RKO (cell line): Measurements from ENCODE around the gene SEC22A.

Experiments used
- DNase-seq: peaks from one replicate; pipeline ENCODE4 v3.0.0-alpha.2; 2016; ENCODE audit warnings: low spot score

The SEC22A gene, protein sequence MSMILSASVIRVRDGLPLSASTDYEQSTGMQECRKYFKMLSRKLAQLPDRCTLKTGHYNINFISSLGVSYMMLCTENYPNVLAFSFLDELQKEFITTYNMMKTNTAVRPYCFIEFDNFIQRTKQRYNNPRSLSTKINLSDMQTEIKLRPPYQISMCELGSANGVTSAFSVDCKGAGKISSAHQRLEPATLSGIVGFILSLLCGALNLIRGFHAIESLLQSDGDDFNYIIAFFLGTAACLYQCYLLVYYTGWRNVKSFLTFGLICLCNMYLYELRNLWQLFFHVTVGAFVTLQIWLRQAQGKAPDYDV

DNA sequence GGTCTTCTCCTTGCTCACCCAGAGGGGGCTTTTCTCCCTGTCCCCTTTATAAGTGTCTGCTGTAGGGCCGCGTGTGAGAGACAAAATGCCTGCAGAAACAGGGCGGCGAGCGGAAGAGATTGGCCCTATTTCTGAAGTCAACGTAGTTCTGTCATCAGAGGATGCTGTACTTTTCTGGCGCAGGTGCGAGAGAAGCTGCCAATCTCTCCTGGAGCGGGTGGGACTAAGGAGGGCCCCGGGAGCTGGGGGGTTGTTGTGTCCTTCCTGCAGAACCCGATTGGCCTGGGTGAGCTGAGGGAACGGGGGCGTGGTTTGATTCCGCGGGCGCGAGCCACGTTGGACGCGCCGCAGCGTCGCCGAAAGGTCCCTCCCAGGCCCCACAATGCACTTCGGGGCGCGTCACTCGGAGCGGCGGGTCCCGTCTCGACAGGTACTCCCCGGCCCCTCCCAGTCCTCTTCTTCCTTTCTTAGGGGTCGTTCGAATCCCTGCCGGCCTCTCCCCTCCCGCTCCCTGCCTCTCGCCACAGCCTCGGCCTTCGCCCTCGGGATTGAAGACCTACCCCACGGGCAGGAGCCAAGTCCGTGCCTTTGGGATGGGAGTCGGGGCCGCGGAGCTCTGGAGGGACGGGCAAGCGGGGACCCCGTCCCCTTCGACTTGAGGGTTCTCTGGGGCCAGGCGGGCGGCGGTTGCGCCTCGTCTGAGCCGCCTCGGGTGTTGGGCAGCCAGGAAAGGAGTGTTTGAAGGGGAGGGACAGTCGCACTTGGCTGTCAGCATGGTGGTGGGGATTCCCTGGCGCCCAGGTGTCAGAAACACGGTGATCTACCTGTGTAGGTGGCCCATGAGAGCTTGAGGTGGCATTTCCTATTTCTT is at the start of gene SEC22A:
SEC22A (plus strand) TSS at position 387 of the 871 bp plus-strand sequence. CDS start 7,275 bp downstream, outside the sequence.
- DNase-seq = peak; percentile 95

DNA sequence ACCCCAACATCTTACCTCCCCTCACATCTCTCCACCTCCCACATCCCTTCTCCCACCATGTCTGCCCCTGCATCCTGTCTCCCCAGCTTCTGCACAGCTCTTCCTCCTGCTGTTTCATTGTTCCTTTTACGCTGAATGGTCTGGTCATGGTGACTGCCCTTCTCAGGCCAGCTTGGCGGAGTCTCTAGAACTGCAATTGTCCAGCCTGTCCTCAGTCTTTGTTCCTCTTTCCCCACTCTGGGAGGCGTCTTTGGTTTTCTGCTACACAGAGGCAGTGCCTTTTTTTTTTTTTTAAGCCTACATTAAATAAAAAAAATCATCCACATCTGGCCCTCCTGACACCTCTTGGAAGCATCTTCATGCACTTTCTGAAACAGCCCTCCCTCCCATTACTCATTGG is 49.1 kb upstream of the SEC22A start:
- no peak for DNase-seq

DNA sequence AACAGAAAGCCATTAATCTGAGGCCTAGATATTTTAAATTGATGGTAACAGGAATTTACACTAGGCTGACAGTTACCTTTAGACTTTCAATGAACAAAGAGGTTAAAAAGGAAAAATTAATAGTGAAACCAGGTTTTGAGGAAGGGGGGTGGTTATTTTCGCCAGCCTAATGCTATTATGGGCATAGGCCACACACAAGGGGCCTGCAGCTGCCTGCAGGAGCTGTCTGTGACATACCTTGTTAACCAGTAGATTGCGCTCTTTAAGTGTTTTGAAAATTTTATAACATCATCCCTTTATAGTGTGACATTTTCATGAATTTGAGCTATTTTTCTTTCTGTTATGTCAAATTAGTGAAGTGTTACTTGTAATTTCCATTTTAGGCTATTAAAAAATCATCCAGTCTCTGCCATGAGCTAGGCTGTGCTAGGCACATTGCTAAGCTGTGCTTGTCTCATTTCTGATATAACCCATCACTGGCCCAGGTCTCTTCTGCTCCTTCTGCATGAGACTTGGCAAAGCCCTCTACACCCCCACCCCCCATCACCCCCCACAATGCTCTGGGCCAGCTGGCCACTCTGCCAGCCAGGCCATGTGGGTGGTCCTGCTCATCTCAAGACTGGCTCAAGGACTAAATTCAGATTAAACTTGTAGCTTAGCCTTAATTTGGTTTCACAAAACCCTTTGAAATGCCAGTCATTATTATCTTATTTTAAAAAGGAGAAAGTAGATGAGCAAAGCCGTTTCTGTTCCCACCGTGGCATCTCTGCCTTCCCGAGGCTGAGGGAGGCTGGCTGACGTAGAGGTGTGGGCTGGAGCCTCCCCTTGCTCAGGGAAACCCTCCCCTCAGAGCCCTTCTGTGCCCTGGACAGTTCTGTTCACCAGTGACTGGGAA is 48.4 kb upstream of the SEC22A start:
- DNase-seq = no peak

DNA sequence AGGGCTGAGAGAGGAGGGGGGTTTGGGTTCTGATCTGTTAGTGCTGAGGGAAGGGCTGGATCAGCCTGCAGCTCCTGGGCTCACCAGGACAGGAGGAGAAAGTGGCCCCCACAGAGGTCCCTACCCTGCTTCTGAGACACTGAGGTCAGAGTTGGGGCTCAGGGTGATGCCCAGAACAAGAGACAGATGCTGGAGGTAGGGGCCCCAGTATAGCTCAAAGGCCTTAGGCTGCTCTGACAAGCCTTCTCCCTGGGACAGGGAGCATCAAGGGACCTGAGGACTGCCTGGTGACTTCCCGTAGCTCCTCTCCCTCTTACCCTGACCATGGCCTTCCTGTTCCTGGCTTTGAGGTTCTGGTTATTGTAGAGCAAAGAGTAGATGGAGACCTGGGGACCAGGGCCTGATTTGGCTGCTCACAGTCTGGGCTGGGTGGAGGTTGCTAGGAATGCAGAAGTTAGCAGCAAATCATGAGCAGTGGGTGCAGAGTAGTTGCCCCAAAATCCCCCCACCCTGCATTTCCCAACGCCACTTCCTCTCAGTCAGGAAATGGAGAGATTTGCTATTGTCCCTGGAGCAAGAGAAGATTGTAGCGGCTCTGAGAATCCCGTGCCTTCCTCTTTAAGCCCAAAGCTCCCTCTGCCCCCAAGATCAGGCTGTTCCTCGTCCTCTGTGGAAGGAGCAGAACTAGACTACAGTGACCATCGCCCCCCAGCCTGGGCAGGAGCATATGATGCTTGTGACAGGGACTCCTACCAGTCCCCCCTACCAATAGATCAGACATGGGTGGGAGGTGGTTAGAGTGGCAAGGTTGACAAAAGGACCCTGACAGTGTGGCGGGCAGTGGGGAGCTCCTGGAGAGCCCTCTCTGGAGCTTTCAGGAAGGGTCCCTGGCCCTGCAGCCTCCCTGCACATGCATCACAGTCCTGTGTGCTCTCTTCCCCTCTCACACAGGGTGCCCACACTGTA is 47.4 kb upstream of the SEC22A start:
- DNase-seq = no peak

DNA sequence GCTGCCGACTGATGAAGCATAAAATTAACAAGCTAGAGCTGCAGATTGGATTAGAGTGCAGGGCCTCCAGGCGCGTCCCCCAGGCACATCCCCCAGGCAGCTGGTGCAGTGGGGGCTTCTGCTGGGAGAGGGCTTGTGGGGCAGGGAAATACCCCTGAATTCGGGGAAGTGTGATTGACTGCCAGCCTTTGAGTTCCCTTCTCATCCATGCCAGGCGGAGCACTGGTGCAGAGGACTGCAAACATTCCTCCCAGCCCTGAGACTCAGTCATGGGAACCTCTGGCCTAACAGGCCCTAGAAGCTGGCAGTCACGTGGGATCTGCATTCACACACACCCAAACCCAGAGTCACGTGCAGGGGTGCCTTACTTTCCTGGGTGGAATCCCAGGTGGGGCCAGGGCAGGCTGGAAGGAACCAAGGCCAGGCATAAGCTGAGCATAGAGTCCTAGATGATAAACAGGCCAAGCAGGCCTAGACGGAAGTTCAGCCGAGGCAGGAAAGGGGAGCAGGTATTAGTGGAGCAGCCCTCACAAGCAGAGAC is 46.2 kb upstream of the SEC22A start:
- no peak for DNase-seq

DNA sequence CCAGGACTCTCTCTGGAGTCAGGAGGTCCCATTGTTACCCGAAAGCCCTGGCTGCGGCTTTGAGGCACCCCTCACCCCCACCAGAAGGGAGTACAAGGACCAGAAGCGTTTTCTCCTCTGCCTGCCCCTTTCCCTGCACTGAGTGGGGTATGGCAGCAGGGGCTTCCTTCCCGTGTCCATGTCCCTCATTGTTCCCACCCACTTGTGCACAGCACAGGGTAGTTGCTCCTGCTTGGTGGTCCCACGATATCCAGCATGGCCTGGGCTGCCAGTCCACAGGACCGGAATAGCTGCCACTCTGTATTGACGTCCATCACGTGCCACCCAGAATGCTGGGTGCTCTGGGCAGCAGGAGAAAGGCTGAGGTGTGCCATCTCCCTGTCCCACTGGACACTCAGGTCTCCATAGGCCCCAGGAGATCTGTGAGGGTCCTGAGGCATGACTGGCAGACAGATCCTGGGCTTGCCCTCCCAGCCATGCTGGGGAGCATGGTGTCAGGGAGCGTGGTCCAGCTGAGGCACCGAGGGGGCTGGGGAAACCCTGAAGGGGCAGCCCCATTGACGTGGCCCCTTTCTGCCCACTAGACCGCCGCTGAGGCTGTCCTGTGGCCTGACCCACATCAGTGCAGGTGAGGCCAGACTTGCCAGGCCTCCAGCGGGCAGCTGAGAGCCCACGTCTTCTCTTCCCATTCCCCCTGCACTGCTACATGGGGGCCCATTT is 45.3 kb upstream of the SEC22A start:
- no peak for DNase-seq

DNA sequence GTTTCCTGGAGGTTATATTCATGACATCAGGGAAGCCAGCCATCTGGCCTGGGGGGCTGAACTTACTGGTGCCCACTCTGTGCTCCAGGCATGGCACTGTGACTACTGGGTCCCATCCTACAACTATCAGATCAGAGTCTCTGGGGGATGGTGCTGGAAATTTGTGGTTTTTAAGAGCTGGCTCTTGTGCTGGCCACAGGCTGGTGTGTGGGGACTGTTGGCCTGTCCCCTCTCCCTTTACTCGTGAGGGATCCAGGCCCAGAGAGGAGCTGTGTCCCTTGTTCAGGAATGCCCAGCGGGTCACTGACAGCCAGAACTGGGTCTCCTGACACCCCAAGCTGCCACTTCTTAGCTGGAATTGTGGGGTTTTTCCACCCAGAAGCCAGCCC is 44.5 kb upstream of the SEC22A start:
- DNase-seq = no peak

DNA sequence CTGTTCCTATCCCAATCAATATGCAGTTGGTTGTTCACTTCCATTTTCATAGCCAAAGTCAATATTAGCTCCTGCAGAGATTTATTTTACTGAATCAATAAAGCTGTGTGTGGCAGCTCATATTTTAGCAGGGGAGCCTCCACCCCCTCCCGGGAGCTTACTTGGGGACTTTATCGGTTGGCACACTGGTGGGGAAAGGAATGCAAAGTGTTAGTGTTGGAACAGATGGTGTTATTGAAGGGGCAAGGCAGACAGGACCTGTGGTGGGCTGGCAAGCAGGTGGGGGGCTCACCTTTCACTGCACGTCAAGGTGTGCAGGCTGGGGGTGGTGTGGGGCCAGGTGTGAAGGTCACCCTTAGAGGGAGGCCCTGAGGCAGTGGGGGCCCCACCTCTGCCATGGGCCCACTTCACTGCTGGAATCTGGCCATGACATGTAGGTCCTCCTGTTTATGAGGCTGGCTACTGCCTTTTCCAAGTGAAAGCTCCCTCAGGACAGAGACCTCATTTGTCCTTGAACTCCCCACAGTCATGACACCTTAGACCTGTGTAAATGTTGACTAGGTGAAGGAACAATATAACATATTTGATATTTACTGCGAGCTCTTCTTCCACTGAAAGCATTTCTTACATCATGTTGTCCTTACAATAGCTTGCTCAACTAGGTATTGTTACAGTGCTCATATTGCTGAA is 44.0 kb upstream of the SEC22A start:
- no peak for DNase-seq

DNA sequence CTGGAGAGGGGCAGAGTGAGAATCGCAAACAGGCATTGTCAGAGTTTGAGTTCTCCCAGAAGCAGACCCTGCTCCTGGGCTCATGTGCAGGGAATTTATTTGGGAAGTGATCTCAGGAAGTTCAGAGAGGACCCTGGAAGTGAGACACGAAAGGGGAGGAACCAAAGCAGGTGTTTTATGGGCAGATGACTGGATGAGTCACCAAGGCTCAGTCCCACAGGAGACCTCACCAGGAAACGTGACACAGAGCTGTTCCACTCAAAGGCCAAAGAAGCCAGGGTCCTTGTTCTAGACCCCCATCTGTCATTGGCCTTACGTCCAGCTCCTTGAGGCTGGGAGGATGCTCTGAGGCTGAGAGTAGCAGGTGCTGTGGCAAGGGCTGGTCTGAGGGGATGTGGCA is 43.4 kb upstream of the SEC22A start:
- no peak for DNase-seq

DNA sequence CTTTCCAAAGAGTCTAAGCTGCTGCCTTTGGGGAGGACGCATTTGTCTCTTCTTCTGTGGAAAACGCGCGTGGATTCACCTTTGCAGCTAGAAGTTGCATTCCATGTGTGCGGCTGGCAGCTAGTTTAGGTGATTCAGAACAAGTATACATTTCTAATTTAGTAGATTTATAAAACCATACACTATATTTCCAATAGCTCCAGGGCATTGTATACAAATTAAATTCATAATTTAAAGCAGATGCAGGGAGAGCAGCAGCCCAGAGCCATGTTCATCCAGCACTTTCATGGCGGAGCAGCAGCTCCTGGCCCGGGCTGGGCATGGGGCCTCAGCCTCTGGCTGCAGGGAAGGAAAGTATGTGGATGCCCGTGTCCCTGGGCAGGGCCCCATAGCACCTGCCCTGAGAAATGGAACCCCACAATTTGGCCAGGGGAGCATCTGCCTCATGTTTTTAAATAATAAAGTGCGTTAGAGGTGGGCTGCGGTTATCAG is 42.8 kb upstream of the SEC22A start:
- no peak for DNase-seq

DNA sequence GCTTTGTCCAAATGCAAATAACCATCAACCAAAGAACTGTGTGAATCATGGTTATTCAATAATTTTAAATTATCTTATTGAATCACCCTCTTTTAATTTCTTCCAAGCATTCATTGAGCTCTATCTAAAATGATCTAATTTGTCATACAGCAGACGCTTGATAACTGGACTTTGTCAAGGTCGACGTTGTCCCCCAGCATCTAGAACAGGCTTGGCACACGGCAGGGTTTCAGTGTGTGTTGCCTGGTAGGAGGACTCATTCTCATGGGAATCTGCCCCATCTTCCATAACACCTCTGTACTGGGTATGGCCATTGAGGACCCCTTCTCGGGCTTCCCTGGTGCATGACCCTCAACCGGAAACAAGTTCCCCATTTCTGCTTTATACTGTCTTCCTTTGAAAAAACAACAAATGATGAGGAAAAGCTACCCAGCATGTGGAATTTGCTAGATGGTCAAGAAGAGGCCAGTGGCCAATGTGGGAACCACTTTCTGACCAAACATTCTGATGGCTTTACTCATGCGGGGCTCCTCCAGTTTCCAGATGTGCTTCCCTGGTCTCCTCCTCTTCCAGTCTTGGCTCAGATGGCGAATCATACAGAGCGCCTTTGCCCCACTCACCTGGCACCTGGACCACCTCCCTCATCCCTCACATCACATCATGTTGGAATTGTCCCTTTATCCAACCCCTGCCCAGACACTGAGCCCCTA is 41.7 kb upstream of the SEC22A start:
- no peak for DNase-seq

DNA sequence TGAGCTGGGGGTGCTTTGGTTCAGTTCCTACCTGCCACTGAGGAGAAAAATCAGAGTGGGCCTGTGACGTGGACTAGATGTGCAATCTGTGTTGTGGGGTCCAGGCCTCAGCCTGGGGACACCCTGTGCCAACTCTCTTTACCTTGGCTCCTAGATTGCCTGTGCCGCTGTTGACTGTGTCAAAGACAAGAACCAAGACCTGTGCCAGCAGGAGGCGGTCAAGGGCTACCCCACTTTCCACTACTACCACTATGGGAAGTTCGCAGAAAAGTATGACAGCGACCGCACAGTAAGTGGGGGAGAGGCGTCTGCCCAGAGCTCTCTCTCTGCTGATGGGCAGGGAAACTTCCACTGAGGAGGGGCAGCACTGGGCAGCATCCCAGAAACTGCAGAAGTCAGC is 40.6 kb upstream of the SEC22A start:
- no peak for DNase-seq

DNA sequence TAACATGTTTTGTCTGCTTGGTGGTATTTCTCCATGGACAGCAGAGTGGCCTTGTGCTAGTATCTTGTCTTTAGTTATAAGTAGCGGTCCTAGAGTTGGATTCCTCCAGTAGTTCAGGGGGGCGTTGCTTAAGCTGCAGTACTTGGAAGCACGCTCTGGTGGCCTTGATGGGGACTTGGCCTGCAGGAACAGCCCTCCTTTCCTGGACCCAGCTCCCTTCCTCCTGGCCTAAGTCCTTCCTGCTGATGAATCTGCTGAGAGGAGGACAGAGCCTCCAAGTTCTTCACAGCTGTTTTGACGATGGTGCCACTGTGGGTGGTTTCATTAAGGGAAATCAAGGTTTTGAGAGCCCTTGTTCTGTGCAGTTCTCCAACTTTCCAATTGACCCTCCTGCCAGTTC is 38.6 kb upstream of the SEC22A start:
- no peak for DNase-seq

DNA sequence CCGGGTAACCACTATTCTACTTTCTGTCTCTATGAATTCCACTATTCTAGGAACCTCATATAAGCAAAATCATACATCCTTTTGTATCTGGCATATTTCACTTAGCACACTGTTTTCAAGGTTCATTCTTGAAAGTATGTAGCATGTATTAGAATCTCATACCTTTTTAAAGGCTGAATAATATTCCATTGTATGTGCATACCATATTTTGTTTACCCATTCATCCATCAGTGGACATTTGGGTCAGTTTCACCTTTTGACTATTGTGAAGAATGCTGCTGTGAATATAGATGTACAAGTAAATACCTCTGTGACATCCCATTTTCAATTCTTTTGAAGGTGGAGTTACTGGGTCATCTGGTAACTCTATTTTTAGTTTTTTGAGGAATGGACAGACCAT is 36.6 kb upstream of the SEC22A start:
- no peak for DNase-seq

DNA sequence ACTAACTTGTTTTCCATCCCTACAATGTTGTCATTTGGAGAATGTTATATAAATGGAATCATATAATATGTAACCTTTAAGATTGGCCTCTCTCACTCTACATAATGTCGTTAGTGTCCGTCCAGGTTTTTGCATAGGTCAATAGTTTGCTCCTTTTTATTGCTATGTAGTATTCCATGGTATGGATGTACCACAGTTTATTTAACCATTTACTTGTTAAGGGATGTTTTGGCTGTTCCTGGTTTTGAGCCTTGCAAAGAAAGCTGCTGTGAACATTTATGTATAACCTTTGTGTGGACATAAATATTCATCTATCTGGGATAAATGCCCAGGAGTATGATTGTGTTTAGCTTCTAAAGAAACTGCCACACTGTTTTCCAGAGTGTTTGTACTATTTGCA is 34.1 kb upstream of the SEC22A start:
- no peak for DNase-seq

DNA sequence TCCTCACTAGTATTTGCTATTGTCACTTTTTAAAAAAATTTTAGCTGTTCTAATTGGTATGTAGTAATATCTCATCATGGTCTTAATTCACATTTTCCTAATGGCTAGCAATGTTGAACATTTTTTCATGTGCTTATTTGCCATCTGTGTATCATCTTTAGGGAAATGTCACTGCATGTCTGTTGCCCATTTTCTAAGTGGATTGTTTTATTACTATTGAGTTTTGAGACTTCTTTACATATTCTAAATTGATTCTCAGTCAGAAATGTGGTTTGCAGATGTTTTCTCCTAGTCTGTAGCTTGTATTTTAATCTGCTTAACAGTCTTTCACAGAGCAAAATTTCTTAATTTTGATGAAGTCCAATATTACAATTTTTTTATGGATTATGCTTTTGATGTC is 33.6 kb upstream of the SEC22A start:
- DNase-seq = no peak

DNA sequence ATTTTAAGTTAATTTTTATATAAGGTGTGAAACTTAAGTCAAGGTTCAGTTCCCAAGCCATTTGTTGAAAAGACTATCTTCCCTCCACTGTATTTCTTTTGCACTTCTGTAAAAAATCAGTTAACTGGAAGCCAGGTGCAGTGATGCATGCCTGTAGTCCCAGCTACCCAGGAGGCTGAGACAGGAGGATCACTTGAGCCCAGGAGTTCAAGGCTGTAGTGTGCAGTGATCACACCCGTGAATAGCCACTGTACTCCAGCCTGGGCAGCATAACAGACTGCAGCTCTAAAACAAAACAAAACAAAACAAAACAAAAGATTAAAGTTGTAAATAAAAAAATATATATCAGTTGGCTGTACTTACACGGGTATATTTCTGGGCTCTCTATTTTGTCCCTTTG is 33.1 kb upstream of the SEC22A start:
- DNase-seq = no peak

DNA sequence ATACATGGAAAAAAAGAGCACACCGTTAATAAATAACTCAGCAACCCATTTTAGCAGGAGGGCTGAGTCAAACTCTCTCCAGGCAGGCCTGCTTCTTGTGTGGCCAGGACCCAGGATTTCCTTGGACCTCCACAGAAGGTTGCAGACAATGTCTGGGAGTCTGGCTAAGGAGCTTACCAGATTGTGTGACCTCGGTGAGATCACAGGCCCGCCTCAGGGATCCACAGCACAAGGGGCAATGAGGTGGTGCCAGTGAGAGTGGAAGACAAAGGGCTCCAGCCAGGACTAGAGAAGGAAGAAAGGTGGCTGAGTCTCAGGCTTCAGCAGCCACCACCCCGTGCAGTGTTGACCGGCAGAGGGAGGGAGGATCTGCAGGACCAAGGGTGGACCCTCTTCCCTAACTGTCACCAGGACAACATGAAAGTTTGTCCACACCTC is 32.2 kb upstream of the SEC22A start:
- DNase-seq = no peak

DNA sequence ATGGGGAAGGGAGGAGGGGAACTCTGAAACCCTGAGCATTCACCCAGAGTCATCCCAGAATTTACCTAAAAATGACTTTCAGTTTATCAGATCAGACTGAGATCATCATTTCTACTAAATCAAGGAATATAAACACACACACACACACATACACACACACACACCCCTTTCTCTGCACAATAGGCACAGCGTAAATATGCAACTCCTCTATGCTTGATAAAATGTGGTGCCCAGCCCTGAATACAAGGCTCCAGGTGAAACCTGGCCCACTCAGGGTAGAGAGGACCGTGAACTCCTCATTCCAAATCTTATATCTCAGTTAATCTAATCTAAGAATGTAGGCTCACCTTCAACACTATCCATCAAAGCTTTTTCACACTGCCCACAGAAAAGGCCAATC is 31.8 kb upstream of the SEC22A start:
- no peak for DNase-seq
